H1 (cell line): ENCODE results near the gene XRN2. TPM values are rescaled to one million over a fixed set of nuclear protein-coding genes. Genes with fewer than 3 reads are reported as not detected.
"Not testable (repeated sequence)": the region's sequence is repeated elsewhere in the genome, so short reads cannot be mapped to it uniquely, and the experiment has no call there.

Source experiments
- CTCF ChIA-PET: fragments of 300-600 bp; sonication (Branson Sonifier 250); formaldehyde crosslinking; loops from one replicate; lab custom pipeline; 2021; ENCODE audit not compliant: partially characterized antibody; lab: Charles Lee
- POLR2A ChIA-PET: fragments of 300-600 bp; sonication (Branson Sonifier 250); formaldehyde crosslinking; loops from one replicate; lab custom pipeline; 2021; ENCODE audit warnings: inconsistent platforms; ENCODE audit not compliant: partially characterized antibody; lab: Charles Lee
- DNase-seq, 2 experiments: peaks; one replicate each; pipeline versions ENCODE4 v3.0.0 to v3.0.0-alpha.2; 2010 to 2022; ENCODE audit warnings: low spot score in 2 of 2, low read depth in 1 of 2, mixed read lengths in 1 of 2
- FAIRE-seq: peaks from 2 replicates; lab custom pipeline; 2011; peaks lifted over from hg19 to GRCh38; lab: Jason Lieb, UNC
- H2AFZ ChIP-seq: 2 replicates; pipeline ENCODE4 v1.8.1; 2012; ENCODE audit warnings: low read length, inconsistent platforms
- H2AK5ac ChIP-seq: 2 replicates; pipeline ENCODE4 v1.6.1; 2013; ENCODE audit warnings: low read depth, low read length
- H2BK120ac ChIP-seq: replicated peaks from 2 replicates; pipeline ENCODE3; 2013; ENCODE audit warnings: low read depth, low read length, inconsistent platforms
- H2BK12ac ChIP-seq: 2 replicates; pipeline ENCODE4 v1.6.1; 2013; ENCODE audit warnings: low read depth, low read length
- H2BK15ac ChIP-seq: 2 replicates; pipeline ENCODE4 v1.6.1; 2013; ENCODE audit warnings: low read length
- H2BK20ac ChIP-seq: 2 replicates; pipeline ENCODE4 v1.6.1; 2013; ENCODE audit warnings: low read length
- H2BK5ac ChIP-seq: 2 replicates; pipeline ENCODE4 v1.6.1; 2013; ENCODE audit warnings: low read depth, low read length
- H3K14ac ChIP-seq: 2 replicates; pipeline ENCODE4 v1.6.1; 2013; ENCODE audit warnings: inconsistent platforms; ENCODE audit not compliant: insufficient read length
- H3K18ac ChIP-seq: 2 replicates; pipeline ENCODE4 v1.6.1; 2013; ENCODE audit warnings: low read length; ENCODE audit errors: extremely low read depth
- H3K23ac ChIP-seq: 2 replicates; pipeline ENCODE4 v1.6.1; 2013; ENCODE audit warnings: inconsistent platforms; ENCODE audit not compliant: insufficient read length
- H3K23me2 ChIP-seq: 2 replicates; pipeline ENCODE4 v1.6.1; 2013; ENCODE audit warnings: low read depth, low read length
- H3K27ac ChIP-seq: 2 replicates; pipeline ENCODE4 v1.6.1; 2011; ENCODE audit warnings: low read depth, low read length, inconsistent platforms
- H3K27me3 ChIP-seq, 4 experiments: replicated peaks in 1 of 4; 1 replicate in 1 of 4; 2 replicates in 3 of 4; pipeline versions ENCODE4 v1.6.1 to v1.8.1; 2011 to 2013; ENCODE audit warnings: low read length in 3 of 4, mild to moderate bottlenecking in 3 of 4, inconsistent platforms in 2 of 4, mixed read lengths in 2 of 4, moderate library complexity in 1 of 4; ENCODE audit not compliant: control insufficient read depth in 3 of 4, insufficient read depth in 3 of 4; ENCODE audit errors: extremely low read depth in 1 of 4
- H3K36me3 ChIP-seq, 4 experiments: 2 replicates each; pipeline versions ENCODE4 v1.6.1 to v1.8.1; 2011 to 2013; ENCODE audit warnings: mild to moderate bottlenecking in 4 of 4, low read length in 3 of 4, moderate library complexity in 2 of 4, control low read depth in 1 of 4, inconsistent platforms in 1 of 4; ENCODE audit not compliant: insufficient read depth in 4 of 4, control insufficient read depth in 2 of 4
- H3K4ac ChIP-seq: replicated peaks from 2 replicates; pipeline ENCODE3; 2013; ENCODE audit warnings: low read length, low read depth, mixed read lengths, inconsistent platforms; ENCODE audit not compliant: insufficient read length
- H3K4me1 ChIP-seq, 4 experiments: replicated peaks in 1 of 4; 1 replicate in 1 of 4; 2 replicates in 3 of 4; pipeline versions ENCODE4 v1.6.1 to v1.8.1; 2011 to 2013; ENCODE audit warnings: low read length in 3 of 4, inconsistent platforms in 2 of 4, mixed read lengths in 1 of 4; ENCODE audit not compliant: insufficient read depth in 4 of 4, control insufficient read depth in 3 of 4
- H3K4me2 ChIP-seq, 2 experiments: 2 replicates each; pipeline versions ENCODE4 v1.6.1 to v1.8.1; 2011 to 2013; ENCODE audit warnings: low read depth in 2 of 2, low read length in 2 of 2, control low read depth in 1 of 2, inconsistent platforms in 1 of 2, mild to moderate bottlenecking in 1 of 2; ENCODE audit not compliant: insufficient read depth in 1 of 2
- H3K4me3 ChIP-seq, 4 experiments: fragments of 200-600, 300-600 bp in 1 of 4; sonication (generic), shearing (Covaris generic), sonication (Bioruptor Twin) in 1 of 4; 2 replicates each; pipeline versions ENCODE4 v1.5.1 to v1.8.1; 2011 to 2016; ENCODE audit warnings: low read length in 4 of 4, low read depth in 3 of 4, control low read depth in 2 of 4, inconsistent platforms in 2 of 4, mild to moderate bottlenecking in 2 of 4, mixed read lengths in 1 of 4, moderate library complexity in 1 of 4; ENCODE audit not compliant: insufficient read depth in 2 of 4; ENCODE audit errors: extremely low read depth in 1 of 4
- H3K56ac ChIP-seq: replicated peaks from 2 replicates; pipeline ENCODE3; 2013; ENCODE audit warnings: low read depth, mild to moderate bottlenecking, mixed read lengths, low read length, inconsistent platforms; ENCODE audit not compliant: insufficient read length
- H3K79me1 ChIP-seq: 2 replicates; pipeline ENCODE4 v1.6.1; 2013; ENCODE audit warnings: low read depth, low read length, control low read depth
- H3K79me2 ChIP-seq, 2 experiments: 2 replicates each; pipeline versions ENCODE4 v1.6.1 to v1.8.1; 2012 to 2013; ENCODE audit warnings: low read length in 2 of 2, mild to moderate bottlenecking in 2 of 2, inconsistent platforms in 1 of 2; ENCODE audit not compliant: insufficient read depth in 2 of 2, control insufficient read depth in 1 of 2
- H3K9ac ChIP-seq, 4 experiments: replicated peaks in 1 of 4; 1 replicate in 1 of 4; 2 replicates in 3 of 4; pipeline versions ENCODE4 v1.6.1 to v1.8.1; 2011 to 2013; ENCODE audit warnings: low read depth in 3 of 4, low read length in 3 of 4, control low read depth in 2 of 4, mild to moderate bottlenecking in 2 of 4, moderate library complexity in 2 of 4, inconsistent platforms in 1 of 4; ENCODE audit errors: extremely low read depth in 1 of 4
- H3K9me3 ChIP-seq, 2 experiments: 2 replicates each; pipeline versions ENCODE4 v1.6.1 to v1.8.1; 2012 to 2013; ENCODE audit warnings: mild to moderate bottlenecking in 2 of 2, moderate library complexity in 2 of 2, control low read depth in 1 of 2, inconsistent platforms in 1 of 2, low read depth in 1 of 2, low read length in 1 of 2, mixed read lengths in 1 of 2; ENCODE audit not compliant: insufficient read depth in 2 of 2
- H4K20me1 ChIP-seq, 2 experiments: replicated peaks in 1 of 2; 2 replicates each; pipeline versions ENCODE3 to v1.8.1; 2011 to 2013; ENCODE audit warnings: inconsistent platforms in 2 of 2, low read length in 2 of 2, mild to moderate bottlenecking in 1 of 2; ENCODE audit not compliant: insufficient read depth in 2 of 2, control insufficient read depth in 1 of 2
- H4K5ac ChIP-seq: 2 replicates; pipeline ENCODE4 v1.6.1; 2013; ENCODE audit warnings: low read length, low read depth, mixed read lengths, inconsistent platforms; ENCODE audit not compliant: insufficient read length
- H4K8ac ChIP-seq: 2 replicates; pipeline ENCODE4 v1.8.0; 2013; ENCODE audit warnings: mild to moderate bottlenecking, moderate library complexity, low read length, inconsistent platforms; ENCODE audit not compliant: insufficient read depth; ENCODE audit errors: extremely low read depth
- H4K91ac ChIP-seq: replicated peaks from 2 replicates; pipeline ENCODE3; 2013; ENCODE audit warnings: low read length, mixed read lengths, inconsistent platforms; ENCODE audit not compliant: insufficient read length
- WGBS, 2 experiments: shearing (Covaris generic) in 1 of 2; methylation state at CpG; one replicate each; pipeline versions ENCODE4 v1.1.6 to v1.1.7; 2013 to 2015; ENCODE audit warnings: low lambda C conversion rate in 2 of 2, mixed read lengths in 2 of 2, inconsistent platforms in 1 of 2, low coverage in 1 of 2, missing lambda C conversion rate in 1 of 2; ENCODE audit not compliant: insufficient replicate concordance in 2 of 2, insufficient coverage in 1 of 2, insufficient read length in 1 of 2; ENCODE audit errors: extremely low coverage in 1 of 2, missing lambda C conversion rate in 1 of 2; 5-methylcytosine and 5-hydroxymethylcytosine counted together
- polyA plus RNA-seq, 7 experiments: library from polyadenylated mRNA; depleted of rRNA in 3 of 7; stranded (reverse) in 5 of 7; unstranded in 2 of 7; fragments of >200 nt in 5 of 7; fragments of 200-250 nt in 2 of 7; gene quantifications; 1 replicate in 5 of 7; 2 replicates in 1 of 7; 4 replicates in 1 of 7; pipeline versions ENCODE4 v1.2.1 to v1.2.3, GENCODE V29; 2011 to 2013; ENCODE audit warnings: missing spikeins in 2 of 7, mixed read lengths in 2 of 7
- total RNA-seq: library from RNA; stranded (reverse); fragmentation: NEBNext Ultra II Directional; extraction: Animal tissue kit (Norgen Biotek cat#: 25700); gene quantifications from 2 replicates; pipeline ENCODE4 v1.2.1, GENCODE V29; 2021

XRN2 gene
- total and polyA plus RNA-seq, 2 of the 8 experiments (the other 6 are each of a cell fraction or from before 2014, with no cell fraction given), result 60.3 to 139 TPM

GRCh38 chr20:21413996-21414395 is 110.9 kb downstream of the XRN2 start:
- POLR2A ChIA-PET, CTCF ChIA-PET: not testable (repeated sequence)
- WGBS, 2 experiments, result 71% methylated on average over 3 of the region's 3 CpGs; no CpG with 5 or more reads in 1 of the 2 experiments

GRCh38 chr20:21419147-21419546 is 116.0 kb downstream of the XRN2 start:
- 88% methylated on average over 2 of the region's 2 CpGs; no CpG with 5 or more reads in 1 of the 2 experiments for WGBS, 2 experiments
- H4K20me1 ChIP-seq, DNase-seq: not testable (repeated sequence)

More at GRCh38 chr20:21413996-21414395, 110.9 kb downstream of the XRN2 start:
- not testable (repeated sequence) for H3K79me1 ChIP-seq, H3K23me2 ChIP-seq, H4K8ac ChIP-seq, H3K79me2 ChIP-seq, H2BK20ac ChIP-seq, H3K4me1 ChIP-seq, FAIRE-seq, H2BK5ac ChIP-seq, H3K27ac ChIP-seq, H4K91ac ChIP-seq, H3K23ac ChIP-seq, H3K14ac ChIP-seq, H3K9me3 ChIP-seq, H4K5ac ChIP-seq, H2BK15ac ChIP-seq, H3K56ac ChIP-seq, H3K18ac ChIP-seq, H3K9ac ChIP-seq, H3K4ac ChIP-seq, H2BK120ac ChIP-seq, H3K36me3 ChIP-seq, DNase-seq, H2AK5ac ChIP-seq, H2BK12ac ChIP-seq, H3K27me3 ChIP-seq, H3K4me2 ChIP-seq, H4K20me1 ChIP-seq, H3K4me3 ChIP-seq, H2AFZ ChIP-seq

More at GRCh38 chr20:21419147-21419546, 116.0 kb downstream of the XRN2 start:
- not testable (repeated sequence) for H4K8ac ChIP-seq, H2BK15ac ChIP-seq, H3K9ac ChIP-seq, H3K4me3 ChIP-seq, H3K14ac ChIP-seq, H2BK120ac ChIP-seq, H2AK5ac ChIP-seq, H2BK5ac ChIP-seq, H3K9me3 ChIP-seq, H3K56ac ChIP-seq, H3K23ac ChIP-seq, H3K79me1 ChIP-seq, H4K5ac ChIP-seq, H3K27ac ChIP-seq, H3K4me1 ChIP-seq, H3K36me3 ChIP-seq, H2BK12ac ChIP-seq, H3K79me2 ChIP-seq, H3K23me2 ChIP-seq, H3K4ac ChIP-seq, FAIRE-seq, H4K91ac ChIP-seq, H3K27me3 ChIP-seq, H3K4me2 ChIP-seq, H2BK20ac ChIP-seq, H3K18ac ChIP-seq, H2AFZ ChIP-seq
- POLR2A ChIA-PET, result interaction anchor here (0.7 kb wide), 1 partner anchor 583 kb away, joined by 3 read pairs; no protein-coding TSS in a partner anchor
- CTCF ChIA-PET, result interaction anchor here (0.7 kb wide), 1 partner anchor 110 kb away, joined by 3 read pairs; no protein-coding TSS in a partner anchor
